ENCODE results near the gene DNAJC10.

DNAJC10 gene

GRCh38 chr2:182814380-182814779, 98.3 kb downstream of the DNAJC10 start:
- TF ChIP-seq, protein P1, sequence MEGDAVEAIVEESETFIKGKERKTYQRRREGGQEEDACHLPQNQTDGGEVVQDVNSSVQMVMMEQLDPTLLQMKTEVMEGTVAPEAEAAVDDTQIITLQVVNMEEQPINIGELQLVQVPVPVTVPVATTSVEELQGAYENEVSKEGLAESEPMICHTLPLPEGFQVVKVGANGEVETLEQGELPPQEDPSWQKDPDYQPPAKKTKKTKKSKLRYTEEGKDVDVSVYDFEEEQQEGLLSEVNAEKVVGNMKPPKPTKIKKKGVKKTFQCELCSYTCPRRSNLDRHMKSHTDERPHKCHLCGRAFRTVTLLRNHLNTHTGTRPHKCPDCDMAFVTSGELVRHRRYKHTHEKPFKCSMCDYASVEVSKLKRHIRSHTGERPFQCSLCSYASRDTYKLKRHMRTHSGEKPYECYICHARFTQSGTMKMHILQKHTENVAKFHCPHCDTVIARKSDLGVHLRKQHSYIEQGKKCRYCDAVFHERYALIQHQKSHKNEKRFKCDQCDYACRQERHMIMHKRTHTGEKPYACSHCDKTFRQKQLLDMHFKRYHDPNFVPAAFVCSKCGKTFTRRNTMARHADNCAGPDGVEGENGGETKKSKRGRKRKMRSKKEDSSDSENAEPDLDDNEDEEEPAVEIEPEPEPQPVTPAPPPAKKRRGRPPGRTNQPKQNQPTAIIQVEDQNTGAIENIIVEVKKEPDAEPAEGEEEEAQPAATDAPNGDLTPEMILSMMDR (IDR thresholded peaks at IDR 0.05; ENCODE audit: control insufficient read depth, extremely low read depth, insufficient read depth) = no peak
- DNase-seq (ENCODE audit: low read depth) = no peak
- H3K4me3 ChIP-seq (ENCODE audit: low read depth, low read length) = no peak overlapping the region

DNA sequence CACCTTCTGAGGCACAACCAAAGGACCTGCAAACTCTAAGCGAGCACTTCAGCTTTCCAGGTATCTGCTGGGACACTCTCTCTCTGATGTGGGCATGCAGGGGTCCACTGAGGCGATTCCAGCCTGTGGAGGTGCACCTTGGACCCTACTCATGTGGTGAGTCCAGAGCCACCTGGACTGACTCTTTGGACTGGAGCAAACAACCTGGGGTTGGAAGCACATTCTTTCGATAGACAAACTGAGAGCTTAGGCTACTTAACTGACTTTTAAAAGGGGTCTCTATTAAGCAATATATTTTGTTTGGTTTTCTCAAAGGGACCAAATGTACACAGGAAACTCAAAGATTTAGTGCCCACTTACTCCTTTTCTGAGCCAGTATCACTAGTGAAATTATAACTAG, 98.7 kb downstream of the DNAJC10 start:
- DNase-seq (ENCODE audit: low read depth) = no peak
- no peak overlapping the region for H3K4me3 ChIP-seq (ENCODE audit: low read depth, low read length)
- TF ChIP-seq, protein P1 (IDR thresholded peaks at IDR 0.05; ENCODE audit: control insufficient read depth, extremely low read depth, insufficient read depth) = no peak

DNA sequence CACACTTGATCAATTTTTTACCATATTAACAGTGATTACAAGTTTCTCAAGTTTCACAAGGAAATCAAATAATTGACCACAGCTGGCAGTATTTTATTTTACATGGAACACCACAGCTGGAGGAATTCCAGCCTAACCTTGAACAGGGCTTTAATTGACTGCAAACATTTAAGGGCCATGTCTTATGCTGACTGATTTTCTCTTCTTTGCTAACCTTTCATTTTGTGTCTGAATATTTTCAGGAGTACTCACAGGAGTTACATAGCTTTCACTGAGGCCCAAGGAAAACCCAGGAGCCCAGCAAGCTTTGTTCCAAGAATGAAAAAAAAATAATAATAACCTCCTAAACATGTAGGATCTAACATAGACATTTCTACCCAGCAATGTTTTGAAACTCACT, 100.8 kb downstream of the DNAJC10 start:
- no peak for DNase-seq (ENCODE audit: low read depth)
- TF ChIP-seq, protein P1 (IDR thresholded peaks at IDR 0.05; ENCODE audit: control insufficient read depth, extremely low read depth, insufficient read depth) = no peak
- no peak overlapping the region for H3K4me3 ChIP-seq (ENCODE audit: low read depth, low read length)

- TF ChIP-seq, protein P1 (IDR thresholded peaks at IDR 0.05; ENCODE audit: control insufficient read depth, extremely low read depth, insufficient read depth) = no peak
- H3K4me3 ChIP-seq (ENCODE audit: low read depth, low read length) = no peak overlapping the region
These were observed 101.5 kb downstream of the DNAJC10 start for GRCh38 chr2:182817558-182817957.

GRCh38 chr2:182818501-182818900, 102.4 kb downstream of the DNAJC10 start:
- H3K4me3 ChIP-seq (ENCODE audit: low read depth, low read length) = no peak overlapping the region
- TF ChIP-seq, protein P1 (IDR thresholded peaks at IDR 0.05; ENCODE audit: control insufficient read depth, extremely low read depth, insufficient read depth) = no peak
- DNase-seq (ENCODE audit: low read depth) = no peak

More at GRCh38 chr2:182817558-182817957, 101.5 kb downstream of the DNAJC10 start:
- no peak for DNase-seq (ENCODE audit: low read depth)

- no peak for DNase-seq (ENCODE audit: low read depth)
- no peak overlapping the region for H3K4me3 ChIP-seq (ENCODE audit: low read depth, low read length)
- TF ChIP-seq, protein P1 (IDR thresholded peaks at IDR 0.05; ENCODE audit: control insufficient read depth, extremely low read depth, insufficient read depth) = no peak
These were observed 102.9 kb downstream of the DNAJC10 start for GRCh38 chr2:182818925-182819324.

DNA sequence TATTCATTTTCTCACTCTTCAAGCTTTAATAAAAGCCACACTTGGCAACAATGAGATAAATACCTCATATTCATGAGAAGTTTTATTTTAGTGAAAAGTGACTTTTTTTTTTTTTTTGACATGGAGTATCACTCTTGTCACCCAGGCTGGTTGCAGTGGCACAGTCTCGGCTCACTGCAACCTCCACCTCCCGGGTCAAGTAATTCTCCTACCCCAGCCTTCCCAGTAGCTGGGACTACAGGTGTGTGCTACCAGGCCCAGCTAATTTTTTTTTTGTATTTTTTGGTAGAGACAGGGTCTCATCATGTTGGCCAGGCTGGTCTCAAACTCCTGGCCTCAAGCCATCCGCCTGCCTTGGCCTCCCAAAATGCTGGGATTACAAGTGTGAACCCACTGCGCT, 103.4 kb downstream of the DNAJC10 start:
- no peak overlapping the region for H3K4me3 ChIP-seq (ENCODE audit: low read depth, low read length)
- no peak for DNase-seq (ENCODE audit: low read depth)
- TF ChIP-seq, protein P1 (IDR thresholded peaks at IDR 0.05; ENCODE audit: control insufficient read depth, extremely low read depth, insufficient read depth) = no peak

Data from LNCaP clone FGC (cell line).